Prostate gland (tissue), 2 donors: ENCODE results near the gene SAMD3. TPM values are rescaled to one million over a fixed set of nuclear protein-coding genes. Genes with fewer than 3 reads are reported as not detected.
"Not testable (repeated sequence)": the region's sequence is repeated elsewhere in the genome, so short reads cannot be mapped to it uniquely, and the experiment has no call there.

Experiments used
- DNase-seq: peaks from one replicate; pipeline ENCODE4 v3.0.0-alpha.2; 2019; ENCODE audit warnings: low spot score
- H3K27ac ChIP-seq, 2 donors: fragments of 200-600 bp; sonication (generic); 2 replicates each; pipeline ENCODE4 v1.5.1; 2017 to 2019
- H3K27me3 ChIP-seq: fragments of 200-600 bp; sonication (generic); replicated peaks from 2 replicates; pipeline ENCODE4 v1.5.1; 2019; ENCODE audit not compliant: insufficient read depth
- H3K36me3 ChIP-seq, 2 donors: fragments of 200-600 bp; sonication (generic); 1 replicate in 1 of 2; 2 replicates in 1 of 2; pipeline versions ENCODE4 v1.5.1 to v1.8.1; 2017 to 2019
- H3K4me1 ChIP-seq: fragments of 200-600 bp; sonication (generic); replicated peaks from 2 replicates; pipeline ENCODE4 v1.5.1; 2019
- H3K4me3 ChIP-seq, 2 donors: fragments of 200-600 bp; sonication (generic); 2 replicates each; pipeline ENCODE4 v1.5.1; 2017 to 2019
- H3K9me3 ChIP-seq: fragments of 200-600 bp; sonication (generic); 2 replicates; pipeline ENCODE4 v1.5.1; 2017
- POLR2A ChIP-seq: fragments of 450-650 bp; IDR thresholded peaks from one replicate; pipeline ENCODE4 v1.6.1; 2016; ENCODE audit warnings: antibody characterized with exemption, mild to moderate bottlenecking
- POLR2AphosphoS5 ChIP-seq: sonication (generic); formaldehyde crosslinking; IDR thresholded peaks from one replicate; pipeline ENCODE4 v1.6.1; 2017; ENCODE audit warnings: antibody characterized with exemption
- WGBS: methylation state at CpG from one replicate; pipeline ENCODE4 v1.1.5; 2018; 5-methylcytosine and 5-hydroxymethylcytosine counted together
- intact Hi-C: fragments of 100-400 bp; cut with DNase I; formaldehyde crosslinking; loops from one replicate; pipeline ENCODE4 v1.14.2; 2022
- total RNA-seq, 2 donors: library from RNA; depleted of rRNA; stranded (reverse); fragments of >200 nt; gene quantifications; one replicate each; pipeline ENCODE4 v1.1.0, GENCODE V29; 2016
- TF ChIP-seq, protein P1 (sequence below), 4 experiments: fragments of 200-600 bp in 2 of 4; fragments of 450-650 bp in 2 of 4; sonication (generic) in 2 of 4; IDR thresholded peaks; 1 replicate in 3 of 4; 2 replicates in 1 of 4; pipeline ENCODE4 v1.5.1; 2016 to 2019; ENCODE audit warnings: antibody characterized with exemption in 4 of 4, mild to moderate bottlenecking in 2 of 4, moderate library complexity in 2 of 4

SAMD3 gene
- total RNA-seq, 2 donors from 2014 or later, result 3.6 TPM; not detected in 1

DNA sequence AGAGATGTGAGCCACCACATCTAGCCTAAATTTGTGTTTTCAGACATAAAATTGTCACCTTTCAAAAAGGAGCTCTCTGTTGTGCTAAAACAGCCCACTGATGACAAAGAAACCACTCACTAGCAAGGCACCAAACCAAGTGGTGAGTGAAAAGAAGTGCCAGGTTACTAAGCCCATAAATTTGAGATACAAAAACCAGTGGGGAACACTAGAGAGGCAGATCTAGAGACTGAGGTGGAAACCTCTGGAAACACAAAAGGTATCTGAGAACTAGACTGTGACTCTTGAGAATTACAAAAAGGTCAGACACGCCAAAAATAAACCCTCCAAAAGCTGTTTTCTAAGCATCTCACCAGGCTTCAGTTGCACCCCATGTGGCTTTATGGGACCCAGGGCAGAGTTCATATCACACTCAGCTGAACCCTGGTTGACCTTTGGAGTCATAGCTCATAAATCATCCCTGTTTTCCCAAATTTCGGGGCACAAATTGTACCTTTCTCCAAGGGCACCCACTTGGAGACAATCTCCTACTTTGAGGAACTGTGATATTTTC lies 24.2 kb downstream of the SAMD3 start:
- H3K4me3 ChIP-seq, result no peak overlapping the region
- WGBS, result 70% methylated on average over 2 of the region's 2 CpGs
- H3K27me3 ChIP-seq, result no peaks in the 10 kb centered on the region
- no peaks in the 10 kb centered on the region for H3K4me1 ChIP-seq
- no peak for DNase-seq
- no peak overlapping the region for H3K27ac ChIP-seq
- no peaks in the 10 kb centered on the region for H3K36me3 ChIP-seq
- intact Hi-C loops, result no loop called here
- H3K9me3 ChIP-seq, result no peaks in the 10 kb centered on the region
- TF ChIP-seq, protein P1, sequence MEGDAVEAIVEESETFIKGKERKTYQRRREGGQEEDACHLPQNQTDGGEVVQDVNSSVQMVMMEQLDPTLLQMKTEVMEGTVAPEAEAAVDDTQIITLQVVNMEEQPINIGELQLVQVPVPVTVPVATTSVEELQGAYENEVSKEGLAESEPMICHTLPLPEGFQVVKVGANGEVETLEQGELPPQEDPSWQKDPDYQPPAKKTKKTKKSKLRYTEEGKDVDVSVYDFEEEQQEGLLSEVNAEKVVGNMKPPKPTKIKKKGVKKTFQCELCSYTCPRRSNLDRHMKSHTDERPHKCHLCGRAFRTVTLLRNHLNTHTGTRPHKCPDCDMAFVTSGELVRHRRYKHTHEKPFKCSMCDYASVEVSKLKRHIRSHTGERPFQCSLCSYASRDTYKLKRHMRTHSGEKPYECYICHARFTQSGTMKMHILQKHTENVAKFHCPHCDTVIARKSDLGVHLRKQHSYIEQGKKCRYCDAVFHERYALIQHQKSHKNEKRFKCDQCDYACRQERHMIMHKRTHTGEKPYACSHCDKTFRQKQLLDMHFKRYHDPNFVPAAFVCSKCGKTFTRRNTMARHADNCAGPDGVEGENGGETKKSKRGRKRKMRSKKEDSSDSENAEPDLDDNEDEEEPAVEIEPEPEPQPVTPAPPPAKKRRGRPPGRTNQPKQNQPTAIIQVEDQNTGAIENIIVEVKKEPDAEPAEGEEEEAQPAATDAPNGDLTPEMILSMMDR (IDR thresholded peaks at IDR 0.05), result no peak
- TF ChIP-seq POLR2AphosphoS5, result no peak
- TF ChIP-seq POLR2A, result no peak

DNA sequence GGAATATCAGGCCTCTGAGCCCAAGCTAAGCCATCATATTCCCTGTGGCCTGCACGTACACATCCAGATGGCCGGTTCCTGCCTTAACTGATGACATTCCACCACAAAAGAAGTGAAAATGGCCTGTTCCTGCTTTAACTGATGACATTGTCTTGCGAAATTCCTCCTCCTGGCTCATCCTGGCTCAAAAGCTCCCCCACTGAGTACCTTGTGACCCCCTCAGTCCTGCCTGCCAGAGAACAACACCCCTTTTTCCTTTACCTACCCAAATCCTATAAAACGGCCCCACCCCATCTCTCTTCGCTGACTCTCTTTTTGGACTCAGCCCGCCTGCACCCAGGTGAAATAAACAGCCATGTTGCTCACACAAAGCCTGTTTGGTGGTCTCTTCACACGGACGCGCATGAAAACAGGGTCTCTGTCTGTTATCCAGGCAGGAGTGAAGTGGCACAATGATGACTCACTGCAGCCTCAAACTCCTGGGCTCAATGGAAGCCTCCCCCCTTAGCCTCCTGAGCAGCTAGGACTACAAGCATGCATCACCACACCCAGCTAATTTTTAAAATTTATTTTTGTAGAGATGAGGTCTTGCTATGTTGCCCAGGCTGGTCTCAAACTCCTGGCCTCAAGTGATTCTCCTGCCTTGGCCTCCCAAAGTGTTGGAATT lies 24.8 kb downstream of the SAMD3 start:
- H3K27ac ChIP-seq, H3K4me1 ChIP-seq, H3K4me3 ChIP-seq, intact Hi-C loops, H3K36me3 ChIP-seq, H3K9me3 ChIP-seq, H3K27me3 ChIP-seq, DNase-seq: not testable (repeated sequence)
- WGBS, result 91% methylated on average over 9 of the region's 9 CpGs

DNA sequence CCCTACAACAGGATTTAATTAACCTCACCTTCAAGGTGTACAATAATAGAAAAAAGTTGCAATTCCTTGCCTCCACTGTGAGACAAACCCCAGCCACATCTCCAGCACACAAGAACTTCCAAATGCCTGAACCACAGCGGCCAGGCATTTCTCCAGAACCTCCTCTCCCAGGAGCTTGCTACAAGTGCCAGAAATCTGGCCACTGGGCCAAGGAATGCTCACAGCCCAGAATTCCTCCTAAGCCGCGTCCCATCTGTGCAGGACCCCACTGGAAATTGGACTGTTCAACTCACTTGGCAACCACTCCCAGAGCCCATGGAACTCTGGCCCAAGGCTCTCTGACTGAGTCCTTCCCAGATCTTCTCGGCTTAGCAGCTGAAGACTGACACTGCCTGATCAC lies 28.3 kb downstream of the SAMD3 start:
- WGBS, result 79% methylated on average over 4 of the region's 4 CpGs

DNA sequence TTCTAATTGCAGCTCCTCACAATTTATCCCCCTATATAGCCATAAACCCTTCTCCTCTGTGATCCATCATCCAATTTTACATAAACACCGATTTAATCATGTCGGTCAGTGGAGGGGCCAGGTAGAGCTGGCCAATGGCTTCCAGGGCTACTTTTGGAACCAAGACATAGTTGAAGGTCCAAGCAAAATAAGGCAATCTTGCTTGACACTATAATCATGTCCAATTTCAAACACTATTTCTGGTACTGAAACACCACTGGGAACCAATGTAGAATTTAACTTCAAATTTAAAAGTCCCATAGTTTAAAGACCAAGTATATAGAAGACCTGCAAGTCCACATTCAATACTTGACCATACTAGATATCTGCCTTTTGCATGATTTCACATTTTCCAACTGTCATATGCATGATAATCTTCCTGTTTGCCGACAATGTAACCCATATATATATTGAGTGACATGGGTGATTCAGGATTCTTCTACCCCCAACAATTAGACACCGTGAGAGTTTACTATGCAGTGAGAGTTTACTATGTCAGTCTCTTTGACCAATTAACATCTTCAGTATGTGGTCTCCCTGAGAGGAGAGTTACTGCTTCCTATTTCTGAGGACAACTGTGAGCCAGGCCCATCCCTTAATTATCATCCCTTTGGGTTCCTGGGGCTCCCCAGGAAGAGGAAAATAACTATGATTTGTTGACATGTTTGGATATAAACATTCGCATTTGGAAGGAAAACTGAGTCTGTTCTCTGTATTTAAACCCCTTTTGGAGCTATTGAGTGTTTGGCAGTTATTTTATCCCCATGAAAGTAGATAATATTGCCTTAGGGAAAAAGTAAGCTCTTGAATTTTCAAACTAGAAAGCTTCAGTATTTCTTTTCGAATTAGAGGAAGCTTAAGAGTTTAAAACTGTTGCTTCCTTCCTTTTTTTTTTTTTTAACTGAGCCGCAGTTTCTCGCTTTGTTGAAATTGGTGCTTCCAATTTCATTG lies 31.8 kb downstream of the SAMD3 start:
- no peak overlapping the region for H3K27ac ChIP-seq
- H3K9me3 ChIP-seq, result no peaks in the 10 kb centered on the region
- intact Hi-C loops, result no loop called here
- no peak for DNase-seq
- no peaks in the 10 kb centered on the region for H3K27me3 ChIP-seq
- WGBS, result 65% methylated on average over 8 of the region's 8 CpGs
- H3K36me3 ChIP-seq, result no peaks in the 10 kb centered on the region
- no peak overlapping the region for H3K4me3 ChIP-seq
- no peak for TF ChIP-seq POLR2A
- TF ChIP-seq POLR2AphosphoS5, result no peak
- TF ChIP-seq, protein P1 (IDR thresholded peaks at IDR 0.05), result no peak
- no peaks in the 10 kb centered on the region for H3K4me1 ChIP-seq

More for the DNA sequence above, 28.3 kb downstream of the SAMD3 start:
- intact Hi-C loops, H3K36me3 ChIP-seq, H3K4me1 ChIP-seq, DNase-seq, H3K27me3 ChIP-seq, H3K27ac ChIP-seq, H3K4me3 ChIP-seq, H3K9me3 ChIP-seq: not testable (repeated sequence)

DNA sequence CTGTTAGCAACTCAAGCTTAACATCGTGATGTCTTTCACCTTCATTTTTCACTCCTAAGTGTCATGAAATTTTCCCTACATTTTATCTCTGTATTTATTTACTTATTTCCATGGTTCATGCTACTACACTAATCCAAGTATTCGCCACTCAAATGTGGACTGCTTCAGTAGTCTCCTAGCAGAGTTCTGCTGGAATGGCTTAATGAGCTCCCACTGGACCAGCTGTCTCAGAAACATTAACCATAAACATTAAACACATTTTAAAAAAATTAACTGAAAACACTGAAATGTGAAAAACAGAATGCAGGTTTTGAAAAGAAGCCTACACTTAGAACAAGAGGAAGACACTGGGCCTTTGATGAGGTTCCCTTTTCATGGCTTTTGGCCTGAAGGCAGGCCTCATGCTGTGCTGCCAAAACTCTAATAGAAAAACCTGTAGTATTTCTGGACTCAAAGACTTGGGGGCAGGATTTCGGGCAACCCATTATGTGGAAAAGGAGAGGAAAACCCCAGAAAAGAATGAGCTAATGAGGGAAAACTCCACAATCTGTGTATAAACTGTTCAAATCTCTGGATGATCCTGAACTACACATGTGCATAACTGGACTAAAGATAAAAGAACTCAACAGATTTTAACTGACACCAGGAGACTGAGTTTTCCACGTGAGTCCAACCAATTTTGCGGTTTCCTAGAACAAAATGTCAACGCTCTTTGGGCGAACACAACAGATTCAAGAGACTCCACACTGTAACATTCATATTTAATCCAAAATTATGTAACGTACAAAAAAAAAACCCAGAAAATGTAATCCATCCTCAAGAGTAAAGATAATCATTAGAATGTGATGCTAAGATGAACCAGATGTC lies 33.0 kb downstream of the SAMD3 start:
- WGBS, result 87% methylated on average over 8 of the region's 8 CpGs
- Histone ChIP-seq H3K36me3 (no peaks in the 10 kb centered on the region), H3K9me3 (no peaks in the 10 kb centered on the region), H3K4me1 (no peaks in the 10 kb centered on the region), H3K27me3 (no peaks in the 10 kb centered on the region), H3K27ac (no peak overlapping the region), H3K4me3 (no peak overlapping the region)
- intact Hi-C loops, result no loop called here
- no peak for DNase-seq
- TF ChIP-seq POLR2A (no peak), POLR2AphosphoS5 (no peak)
- TF ChIP-seq, protein P1 (IDR thresholded peaks at IDR 0.05), result no peak
